Stimulated activated CD8-positive, alpha-beta memory T cell treated with anti-CD3 and anti-CD28 coated beads, Interleukin-7, amount 100 ng/mL, for 4 hours (primary cell): Measurements from ENCODE around the gene TTLL5.

Source experiments
- DNase-seq, 2 donors: peaks; one replicate each; pipeline ENCODE4 v3.0.0-alpha.2; 2020; ENCODE audit warnings: low read depth in 2 of 2

The TTLL5 gene

GRCh38 chr14:75865531-75865930 is 204.5 kb downstream of the TTLL5 start:
- DNase-seq, result no peak

DNA sequence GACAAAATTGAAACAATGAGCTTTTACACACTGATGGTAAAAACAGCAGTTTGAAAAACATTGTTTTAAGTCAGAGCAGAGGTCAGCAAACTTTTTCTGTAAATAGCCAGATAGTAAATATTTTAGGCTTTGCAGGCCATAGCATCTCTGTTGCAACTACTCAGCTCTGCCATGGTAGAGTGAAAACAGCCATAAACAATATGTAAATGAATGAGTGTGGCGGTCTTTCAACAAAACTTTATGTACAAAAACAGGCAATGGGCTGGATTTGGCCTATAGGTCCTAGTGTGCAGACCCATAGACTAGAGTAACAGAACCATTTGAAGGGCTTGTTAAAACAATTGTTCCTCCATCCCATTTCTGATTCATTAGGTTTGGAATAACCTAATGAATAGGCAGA is 205.9 kb downstream of the TTLL5 start:
- DNase-seq, result no peak

DNA sequence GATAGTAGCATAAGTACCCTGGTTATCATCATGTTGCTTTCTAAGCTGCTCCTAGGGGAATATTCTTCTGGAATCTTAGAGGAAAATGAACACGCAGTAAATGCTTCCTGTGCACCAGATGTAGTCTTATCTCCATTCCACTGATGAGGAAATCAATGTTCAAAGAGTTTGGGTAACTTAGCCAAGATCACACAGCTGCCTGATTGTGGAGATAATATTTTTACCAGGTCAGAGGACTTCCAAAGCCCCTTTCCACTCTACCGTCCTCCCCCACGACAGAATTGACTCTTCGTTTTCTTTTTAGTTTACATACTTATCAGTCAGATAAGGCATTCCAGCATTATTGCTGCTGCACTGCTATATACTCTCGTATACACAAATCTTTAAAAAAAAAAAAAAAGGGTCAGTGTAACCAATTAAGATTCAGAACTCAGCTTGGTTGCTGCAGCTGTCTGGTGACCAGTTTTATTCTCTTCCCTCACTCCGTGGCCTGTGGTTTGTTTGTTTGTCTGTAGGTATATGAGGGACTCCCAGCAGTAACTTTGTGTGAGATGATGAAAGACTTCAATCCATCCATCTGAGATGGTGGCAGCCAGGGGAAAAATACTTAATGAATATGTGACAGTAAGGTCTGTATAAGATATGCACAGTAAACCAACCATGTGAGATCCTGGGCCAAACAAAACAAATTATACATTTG is 210.3 kb downstream of the TTLL5 start:
- no peak for DNase-seq

- DNase-seq, result no peak
Observed at GRCh38 chr14:75875958-75876357, 214.9 kb downstream of the TTLL5 start.

DNA sequence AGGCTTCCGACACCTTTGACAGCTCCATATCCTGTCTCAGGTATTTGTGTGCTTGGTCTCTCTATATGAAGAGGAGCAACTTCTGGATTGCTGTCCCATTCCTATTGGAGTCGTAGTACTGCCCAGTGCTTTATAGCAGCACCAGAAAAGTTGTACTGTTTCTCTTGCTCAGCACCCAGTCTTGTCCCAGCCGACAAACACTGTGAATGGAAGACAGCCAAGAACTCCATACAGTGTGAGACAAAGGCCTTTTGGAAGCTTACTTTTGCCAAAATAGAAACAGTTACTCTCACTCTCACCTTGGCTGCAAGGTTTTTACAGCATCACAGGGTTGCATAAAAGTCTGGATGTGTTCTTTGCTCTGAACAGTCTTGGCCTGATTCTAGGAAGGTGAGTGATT is 215.5 kb downstream of the TTLL5 start:
- DNase-seq, result no peak

DNA sequence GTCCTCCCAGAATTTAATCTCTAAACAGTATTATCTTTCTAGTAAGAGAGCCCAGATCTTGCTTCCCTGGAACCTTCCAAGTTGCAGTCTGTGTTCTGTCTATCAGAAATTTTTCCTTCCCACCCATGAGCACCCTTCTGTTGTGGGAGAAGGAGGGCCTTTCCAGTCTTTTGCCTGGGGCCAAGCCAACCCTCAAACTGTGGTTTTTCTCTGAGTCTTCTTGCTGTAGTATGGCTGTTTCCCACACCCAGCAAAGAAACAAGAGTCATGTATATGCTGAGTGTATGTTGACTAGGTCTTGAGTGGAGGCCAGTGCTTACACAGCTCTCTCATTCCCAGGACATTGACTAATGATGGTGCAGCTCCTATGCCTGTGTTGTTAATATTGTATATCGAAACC is 216.2 kb downstream of the TTLL5 start:
- DNase-seq, result no peak

DNA sequence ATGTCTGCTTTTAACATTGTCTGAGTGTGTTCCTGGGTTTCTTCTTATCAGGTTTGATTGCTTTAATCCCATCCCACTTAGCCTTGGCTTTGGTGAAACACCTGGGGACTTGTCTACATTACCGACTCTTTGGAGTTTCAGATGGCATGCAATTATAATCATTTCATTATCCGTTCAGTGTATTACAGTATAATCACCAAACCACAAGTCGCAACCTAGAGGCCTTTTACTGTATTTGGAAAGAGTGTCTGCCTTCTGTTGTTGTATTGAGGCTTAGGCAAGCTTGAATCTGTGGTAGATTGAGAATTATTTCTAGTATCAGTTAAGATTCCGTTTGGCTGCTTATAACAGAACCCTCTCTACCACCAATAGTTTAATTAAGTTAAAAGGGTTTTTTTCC is 216.8 kb downstream of the TTLL5 start:
- DNase-seq, result no peak

GRCh38 chr14:75879031-75879430 is 218.0 kb downstream of the TTLL5 start:
- DNase-seq, result no peak

DNA sequence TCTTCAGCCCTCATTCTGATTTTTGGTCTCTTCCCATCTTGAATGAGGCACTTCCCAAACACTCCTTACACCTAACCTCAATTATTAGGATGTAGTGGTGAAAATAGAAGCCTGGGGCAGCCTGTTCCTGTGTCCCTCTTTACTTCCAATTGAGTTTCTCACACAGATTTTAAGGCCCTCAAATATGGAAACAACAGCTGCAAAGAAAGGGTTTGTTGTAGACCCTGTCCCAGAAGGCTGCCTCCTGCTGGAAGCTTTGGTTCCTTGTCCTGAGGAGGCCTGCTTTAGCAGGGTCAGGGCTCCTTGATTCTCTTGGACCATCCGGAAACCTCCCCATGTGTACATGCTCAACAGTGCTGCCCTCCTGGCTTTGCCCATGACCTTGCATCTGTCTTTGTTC is 219.5 kb downstream of the TTLL5 start:
- DNase-seq, result no peak

DNA sequence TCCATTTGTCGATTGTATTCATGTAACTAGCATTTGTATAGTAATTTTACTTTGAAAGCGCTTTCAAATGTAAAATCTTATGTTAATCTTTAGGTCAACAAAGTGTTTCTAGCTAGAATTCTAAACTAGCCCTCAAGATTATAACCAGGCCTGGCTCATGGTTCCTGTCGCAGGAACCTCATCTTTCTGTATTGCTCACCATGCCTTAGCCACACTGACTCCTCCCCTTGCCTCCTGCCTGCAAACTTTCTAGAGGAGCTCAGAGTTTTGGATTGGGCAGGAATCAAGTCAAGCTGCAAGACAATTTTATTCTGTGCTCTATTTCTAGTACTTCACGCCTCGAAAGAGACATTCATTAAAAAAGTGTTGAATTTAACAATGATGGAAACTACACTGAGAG is 220.9 kb downstream of the TTLL5 start:
- no peak for DNase-seq

DNA sequence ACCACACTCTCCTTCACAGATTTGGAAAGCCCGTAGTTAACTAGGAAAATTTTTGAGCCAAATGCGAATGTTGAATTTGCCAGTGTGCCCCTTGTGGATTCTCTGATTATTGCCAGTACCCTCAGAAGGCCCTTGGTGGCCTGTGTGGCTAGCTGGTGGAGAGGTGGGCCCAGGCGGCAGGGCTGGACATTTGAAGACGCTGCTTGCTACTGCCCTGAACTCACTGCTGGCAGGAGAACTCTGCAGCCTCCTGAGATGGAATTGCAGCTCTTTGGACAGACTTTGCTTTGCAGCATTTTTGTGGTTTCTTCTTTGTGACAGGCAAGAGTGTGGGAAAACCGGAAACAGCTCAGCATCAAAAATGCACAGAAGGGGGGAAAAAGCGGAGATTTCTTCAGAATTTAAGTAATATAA is 223.2 kb downstream of the TTLL5 start:
- no peak for DNase-seq

GRCh38 chr14:75885829-75886228 is 224.8 kb downstream of the TTLL5 start:
- no peak for DNase-seq

DNA sequence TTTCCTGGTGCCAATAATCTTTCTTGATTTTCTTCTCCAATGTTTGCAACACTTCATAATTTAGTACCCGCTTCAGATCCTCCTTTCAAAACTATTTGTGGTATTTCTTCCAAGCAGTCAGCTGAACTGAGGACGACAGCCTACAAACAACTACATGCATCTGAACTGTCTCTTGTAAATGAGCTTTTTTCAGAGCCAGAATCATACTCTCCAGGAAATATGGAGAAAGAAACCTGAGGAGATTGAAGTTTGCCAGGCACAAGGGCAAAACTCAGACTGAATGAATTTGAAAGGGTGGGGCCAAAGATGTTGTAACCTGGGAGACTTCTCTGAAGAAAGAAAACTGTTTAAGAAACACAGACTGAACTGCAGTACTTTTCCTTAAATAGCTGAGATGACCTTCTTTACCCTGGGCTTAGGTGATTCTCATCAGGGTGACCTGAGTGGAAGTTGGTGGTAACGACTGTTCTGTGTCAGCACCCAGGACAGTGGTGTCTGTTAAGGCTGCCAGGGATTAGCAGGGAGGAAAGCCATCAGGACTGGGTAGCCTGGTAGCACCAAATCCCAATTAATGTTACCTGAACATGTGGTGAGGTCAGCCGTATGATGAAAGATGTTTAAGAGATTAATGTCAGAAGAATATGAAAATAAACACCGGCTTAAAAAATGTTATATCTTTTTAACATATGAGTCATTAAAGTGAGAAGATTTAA is 225.7 kb downstream of the TTLL5 start:
- DNase-seq, result no peak

DNA sequence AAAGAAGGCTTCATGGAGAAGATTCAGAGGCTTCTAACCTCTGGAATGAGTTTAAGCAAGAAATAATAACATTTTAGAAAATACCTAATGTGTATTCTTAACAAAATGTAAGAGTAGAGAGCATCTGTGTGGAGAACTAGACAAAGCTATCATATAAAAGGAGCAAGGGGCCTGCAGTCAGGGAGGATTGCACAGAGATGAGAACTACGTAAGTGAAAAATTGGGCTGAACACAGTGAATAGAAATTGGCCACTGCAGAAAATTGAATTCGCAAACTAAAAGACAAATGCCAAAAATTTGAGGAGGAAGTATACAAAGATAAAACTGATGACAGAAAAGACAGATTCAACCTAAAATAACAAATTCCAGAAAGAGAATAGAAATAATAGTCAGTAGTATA is 227.9 kb downstream of the TTLL5 start:
- DNase-seq, result no peak

DNA sequence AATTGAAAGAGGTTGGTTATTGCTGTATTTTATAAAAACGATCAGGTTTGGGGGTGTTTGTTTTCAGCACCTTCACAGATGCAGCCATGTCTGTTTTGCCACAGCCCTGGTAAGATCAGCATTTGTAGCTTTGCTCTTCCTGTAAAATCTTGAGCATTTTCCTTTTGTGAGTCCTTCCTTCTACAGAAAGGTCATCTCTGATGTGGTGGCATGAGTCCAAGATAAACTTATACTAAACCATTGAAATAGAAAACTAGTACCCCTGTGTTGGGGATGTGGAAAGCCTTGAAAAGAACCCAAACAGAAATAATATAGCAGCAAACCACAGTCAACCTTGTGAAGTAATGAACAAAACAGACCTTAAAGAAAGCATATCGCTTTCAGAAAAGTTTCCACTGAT is 235.3 kb downstream of the TTLL5 start:
- DNase-seq, result no peak

DNA sequence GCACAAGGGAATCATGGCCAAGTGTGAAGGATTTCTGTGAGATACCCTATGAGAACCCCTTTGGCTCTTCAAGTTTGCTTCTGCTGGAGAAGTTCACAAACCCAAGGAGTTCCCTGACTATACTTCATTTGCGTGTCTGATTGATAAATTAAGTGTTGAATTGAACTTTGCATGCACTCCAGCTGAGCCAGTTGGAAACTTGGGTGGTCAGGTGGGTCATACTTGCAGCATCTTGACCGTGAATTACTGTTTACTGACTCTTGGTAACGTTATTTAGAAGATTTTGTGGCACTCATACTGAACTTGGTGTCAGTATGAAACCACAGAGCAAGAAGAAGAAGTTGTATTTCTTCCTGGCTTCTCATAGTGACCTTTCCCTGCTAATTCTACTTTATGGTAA is 243.3 kb downstream of the TTLL5 start:
- DNase-seq, result no peak

- no peak for DNase-seq
Observed at GRCh38 chr14:75905147-75905904, 244.3 kb downstream of the TTLL5 start.

- no peak for DNase-seq
Observed at GRCh38 chr14:75906228-75906627, 245.2 kb downstream of the TTLL5 start.

- peak; percentile 17 to 51 for DNase-seq
Observed at GRCh38 chr14:75906680-75907280, 245.7 kb downstream of the TTLL5 start.

DNA sequence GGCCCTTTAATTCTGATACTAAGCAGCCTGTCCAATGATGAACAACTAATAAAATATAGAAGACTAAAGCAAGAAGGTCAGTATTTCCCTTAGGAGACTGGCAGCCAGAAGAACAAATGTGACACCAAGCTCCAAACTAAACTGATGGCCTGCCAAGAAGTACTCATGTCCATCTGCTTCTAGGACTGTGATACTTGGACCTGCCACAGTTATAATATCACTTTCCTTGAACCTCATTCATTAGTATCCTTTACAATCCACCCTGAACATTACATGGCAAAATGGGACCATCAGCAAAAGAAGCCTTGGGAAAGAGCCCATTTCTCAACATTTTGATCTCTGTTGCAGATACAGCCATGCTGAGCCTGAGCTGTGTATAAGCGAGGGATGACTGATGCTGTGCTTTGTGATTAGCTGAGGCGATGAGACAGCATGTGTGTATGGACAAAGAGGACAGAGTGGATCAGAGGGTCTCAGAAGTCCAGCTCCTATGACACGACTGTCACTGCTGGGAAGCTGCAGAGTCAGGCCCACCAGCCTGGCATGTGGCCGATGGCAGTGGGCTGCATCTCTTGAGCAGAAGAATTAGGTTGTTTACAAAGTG is 246.8 kb downstream of the TTLL5 start:
- DNase-seq, result no peak

DNA sequence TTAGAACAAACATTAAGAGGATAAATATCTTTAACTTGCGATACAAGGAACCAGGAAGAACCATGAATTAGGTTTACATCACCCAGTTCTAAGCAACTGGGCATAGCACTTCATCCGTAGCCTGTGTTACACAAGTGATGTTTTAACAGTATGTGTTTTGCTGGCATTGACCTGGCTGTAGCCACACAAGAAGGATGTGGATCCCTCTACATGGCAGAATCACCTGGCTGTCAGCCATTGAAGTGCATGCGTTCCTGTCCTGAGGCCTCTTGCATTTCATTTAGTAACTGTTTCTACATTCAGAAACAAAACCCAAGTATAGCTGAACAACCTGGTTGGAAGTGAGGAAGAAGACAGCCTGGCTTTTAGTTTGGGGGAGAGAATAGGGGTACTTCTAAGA is 248.6 kb downstream of the TTLL5 start:
- DNase-seq, result no peak

GRCh38 chr14:75910048-75910447 is 249.0 kb downstream of the TTLL5 start:
- DNase-seq, result no peak
